ENCODE measurements around the gene LPCAT3.

LPCAT3 gene

GRCh38 chr12:6935371-6936193 lies 82.7 kb downstream of the LPCAT3 start:
- no peak for DNase-seq

GRCh38 chr12:6934110-6934509 lies 84.2 kb downstream of the LPCAT3 start:
- no peak for DNase-seq

GRCh38 chr12:6932766-6933165 lies 85.5 kb downstream of the LPCAT3 start:
- no peak for DNase-seq

DNA sequence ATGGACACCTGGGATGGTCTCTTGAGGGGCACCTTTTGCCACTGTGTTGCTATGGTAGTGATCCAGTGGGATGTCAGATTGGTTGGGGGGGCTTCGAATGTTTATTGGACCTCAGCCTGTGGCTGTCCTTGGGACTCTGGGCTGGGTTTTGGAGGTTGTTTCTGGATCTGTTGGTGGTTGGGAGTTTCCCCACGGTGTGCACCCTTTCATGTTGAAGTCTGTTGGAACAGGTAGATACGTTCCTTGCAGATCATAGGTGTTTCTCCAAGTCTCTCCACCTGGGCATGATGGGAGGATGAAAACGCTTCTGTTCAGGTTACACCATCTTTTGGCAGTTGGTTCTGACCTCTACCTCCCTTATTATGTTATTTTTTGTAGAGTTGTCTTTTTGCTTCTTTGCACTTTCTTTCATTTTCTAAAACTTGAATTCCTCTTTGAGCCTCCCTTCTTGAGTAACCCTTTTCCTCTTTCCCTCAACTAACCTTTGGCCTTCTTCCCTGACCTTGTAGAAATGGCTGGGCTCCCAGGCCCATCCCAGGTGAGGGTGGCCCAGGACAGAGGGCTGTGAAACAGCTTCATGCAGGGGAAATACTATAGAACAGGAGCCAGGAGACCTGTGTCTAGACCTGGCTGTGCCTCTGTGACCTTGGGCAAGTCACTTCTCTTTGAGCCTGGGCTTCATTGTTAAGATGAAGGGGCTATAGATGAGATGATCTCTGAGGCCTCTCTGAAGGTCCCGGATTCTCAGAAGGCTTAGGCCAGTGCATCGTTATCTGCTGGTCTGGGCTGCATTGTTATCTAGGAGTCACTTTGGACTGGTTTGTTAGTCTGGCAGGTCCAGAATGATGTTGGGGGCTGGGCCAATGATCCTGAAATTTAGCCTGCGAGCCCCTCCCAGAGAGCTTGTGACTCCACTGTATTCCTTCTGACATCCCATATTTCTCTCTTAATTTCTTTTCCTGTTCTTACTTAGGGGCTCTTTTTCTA lies 88.5 kb downstream of the LPCAT3 start:
- DNase-seq, result no peak

GRCh38 chr12:6928703-6929407 lies 89.4 kb downstream of the LPCAT3 start:
- DNase-seq, result no peak

- no peak for DNase-seq
Measured at GRCh38 chr12:6928022-6928702, 90.1 kb downstream of the LPCAT3 start.

DNA sequence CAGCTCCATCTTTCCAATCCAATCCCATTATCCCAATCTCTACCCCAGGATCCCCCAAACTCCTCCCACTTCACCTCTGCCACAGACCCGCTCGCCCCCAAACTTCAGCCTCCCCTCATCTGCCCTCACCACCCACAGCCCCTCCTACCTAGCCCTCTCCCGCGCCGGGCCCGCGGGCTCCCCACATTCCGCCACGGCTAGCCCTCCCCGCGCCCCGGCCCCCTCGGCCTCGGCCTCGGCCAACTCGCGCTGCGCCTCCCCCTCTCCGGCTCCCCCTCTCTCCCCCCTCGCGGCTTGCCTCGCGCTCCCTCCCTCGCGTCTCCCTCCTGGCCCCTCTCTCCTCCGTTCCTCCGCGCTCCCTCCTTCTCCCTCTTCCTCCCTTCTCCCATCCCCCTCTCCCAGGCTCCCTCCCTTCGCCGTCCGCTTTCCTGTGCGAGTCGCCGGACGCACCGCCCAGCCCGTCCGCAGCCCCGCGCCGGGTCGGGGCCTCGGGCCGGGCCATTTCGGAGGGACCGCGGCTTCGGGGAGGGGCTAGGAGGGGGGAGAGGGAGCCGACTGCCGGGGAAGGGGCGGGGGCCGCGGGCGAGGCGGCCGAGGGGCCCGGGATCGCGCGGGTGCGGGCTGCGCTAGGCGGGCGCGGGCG lies 90.8 kb downstream of the LPCAT3 start, which contains the start of gene ATN1:
TSS of gene ATN1 (plus strand) at position 581 of the 643 bp plus-strand sequence. CDS start 6,043 bp downstream, outside the sequence.
- peak; percentile 95 for DNase-seq
